HTR-8/SVneo (cell line): Measurements from ENCODE around the gene ZNF423.

Experiments used
- DNase-seq: peaks from one replicate; pipeline ENCODE4 v3.0.0; 2011; ENCODE audit warnings: low spot score, mixed read lengths; ENCODE audit not compliant: insufficient read length
- FAIRE-seq: peaks from 2 replicates; lab custom pipeline; 2011; peaks lifted over from hg19 to GRCh38; lab: Jason Lieb, UNC

Gene ZNF423

GRCh38 chr16:49495596-49496355 lies 360.1 kb downstream of the ZNF423 start:
- no peak for FAIRE-seq

GRCh38 chr16:49494891-49495566 lies 360.9 kb downstream of the ZNF423 start:
- FAIRE-seq (no peak), DNase-seq (no peak)

More at GRCh38 chr16:49495596-49496355, 360.1 kb downstream of the ZNF423 start:
- DNase-seq = no peak

- DNase-seq (no peak), FAIRE-seq (no peak)
These were observed 361.4 kb downstream of the ZNF423 start for GRCh38 chr16:49494474-49494873.

GRCh38 chr16:49493836-49494235 lies 362.1 kb downstream of the ZNF423 start:
- DNase-seq (no peak), FAIRE-seq (no peak)

- DNase-seq (no peak), FAIRE-seq (no peak)
These were observed 362.9 kb downstream of the ZNF423 start for GRCh38 chr16:49492896-49493626.

GRCh38 chr16:49491771-49492761 lies 363.8 kb downstream of the ZNF423 start:
- DNase-seq = no peak
- FAIRE-seq = no peak

GRCh38 chr16:49491106-49491670 lies 364.7 kb downstream of the ZNF423 start:
- FAIRE-seq (no peak), DNase-seq (no peak)

GRCh38 chr16:49490321-49490705 lies 365.6 kb downstream of the ZNF423 start:
- no peak for FAIRE-seq

GRCh38 chr16:49489686-49490320 lies 366.1 kb downstream of the ZNF423 start:
- no peak for DNase-seq

More at GRCh38 chr16:49490321-49490705, 365.6 kb downstream of the ZNF423 start:
- no peak for DNase-seq

GRCh38 chr16:49488740-49489525 lies 367.0 kb downstream of the ZNF423 start:
- FAIRE-seq (no peak), DNase-seq (no peak)

More at GRCh38 chr16:49489686-49490320, 366.1 kb downstream of the ZNF423 start:
- no peak for FAIRE-seq

GRCh38 chr16:49488336-49488735 lies 367.6 kb downstream of the ZNF423 start:
- FAIRE-seq = no peak
- no peak for DNase-seq

GRCh38 chr16:49487746-49488145 lies 368.2 kb downstream of the ZNF423 start:
- DNase-seq (no peak), FAIRE-seq (no peak)

GRCh38 chr16:49486400-49486799 lies 369.5 kb downstream of the ZNF423 start:
- no peak for DNase-seq
- FAIRE-seq = no peak

GRCh38 chr16:49485663-49486062 lies 370.2 kb downstream of the ZNF423 start:
- FAIRE-seq = no peak
- DNase-seq = no peak

GRCh38 chr16:49484936-49485335 lies 371.0 kb downstream of the ZNF423 start:
- DNase-seq (no peak), FAIRE-seq (no peak)

- DNase-seq (no peak), FAIRE-seq (no peak)
These were observed 371.5 kb downstream of the ZNF423 start for GRCh38 chr16:49484451-49484849.

- FAIRE-seq (no peak), DNase-seq (no peak)
These were observed 372.1 kb downstream of the ZNF423 start for GRCh38 chr16:49483651-49484450.
